ENCODE results near the gene ZCCHC13.
"Not testable (repeated sequence)": the region's sequence is repeated elsewhere in the genome, so short reads cannot be mapped to it uniquely, and the experiment has no call there.

Gene ZCCHC13

GRCh38 chrX:74321191-74321590 is 17.2 kb downstream of the ZCCHC13 start:
- no peak for TF ChIP-seq CTCF (conservative IDR thresholded peaks at IDR 0.05; ENCODE audit: low read length)
- H3K4me3 ChIP-seq (ENCODE audit: low read length), result no peak overlapping the region
- no peak for DNase-seq (ENCODE audit: low read depth)

- no peak for DNase-seq (ENCODE audit: low read depth)
Observed at GRCh38 chrX:74324131-74324530, 20.2 kb downstream of the ZCCHC13 start.

GRCh38 chrX:74325130-74326059 is 21.4 kb downstream of the ZCCHC13 start:
- no peak for TF ChIP-seq CTCF (conservative IDR thresholded peaks at IDR 0.05; ENCODE audit: low read length)
- H3K4me3 ChIP-seq (ENCODE audit: low read length), result no peak overlapping the region
- no peak for DNase-seq (ENCODE audit: low read depth)

More at GRCh38 chrX:74324131-74324530, 20.2 kb downstream of the ZCCHC13 start:
- no peak for TF ChIP-seq CTCF (conservative IDR thresholded peaks at IDR 0.05; ENCODE audit: low read length)
- H3K4me3 ChIP-seq (ENCODE audit: low read length), result no peak overlapping the region

- no peak for TF ChIP-seq CTCF (conservative IDR thresholded peaks at IDR 0.05; ENCODE audit: low read length)
- H3K4me3 ChIP-seq (ENCODE audit: low read length), result no peak overlapping the region
Observed at GRCh38 chrX:74338852-74339251, 34.9 kb downstream of the ZCCHC13 start.

GRCh38 chrX:74340051-74340450 is 36.1 kb downstream of the ZCCHC13 start:
- DNase-seq (ENCODE audit: low read depth), result no peak
- H3K4me3 ChIP-seq (ENCODE audit: low read length), result no peak overlapping the region
- no peak for TF ChIP-seq CTCF (conservative IDR thresholded peaks at IDR 0.05; ENCODE audit: low read length)

More at GRCh38 chrX:74338852-74339251, 34.9 kb downstream of the ZCCHC13 start:
- no peak for DNase-seq (ENCODE audit: low read depth)

- not testable (repeated sequence) for DNase-seq (ENCODE audit: low read depth); H3K4me3 ChIP-seq (ENCODE audit: low read length)
Observed at GRCh38 chrX:74342211-74342610, 38.2 kb downstream of the ZCCHC13 start.

GRCh38 chrX:74343343-74344279 is 39.6 kb downstream of the ZCCHC13 start:
- peak; percentile 58 for TF ChIP-seq CTCF (conservative IDR thresholded peaks at IDR 0.05; ENCODE audit: low read length)
- DNase-seq (ENCODE audit: low read depth), result peak; percentile 87
- H3K4me3 ChIP-seq (ENCODE audit: low read length), result no peak overlapping the region

Measured in AG10803 (cell line).